ENCODE measurements around the gene DYNC1H1. TPM values are rescaled to one million over a fixed set of nuclear protein-coding genes. Genes with fewer than 3 reads are reported as not detected.

Gene DYNC1H1
- total RNA-seq, 4 donors from 2014 or later, result 606 to 1,020 (median 666) TPM

DNA sequence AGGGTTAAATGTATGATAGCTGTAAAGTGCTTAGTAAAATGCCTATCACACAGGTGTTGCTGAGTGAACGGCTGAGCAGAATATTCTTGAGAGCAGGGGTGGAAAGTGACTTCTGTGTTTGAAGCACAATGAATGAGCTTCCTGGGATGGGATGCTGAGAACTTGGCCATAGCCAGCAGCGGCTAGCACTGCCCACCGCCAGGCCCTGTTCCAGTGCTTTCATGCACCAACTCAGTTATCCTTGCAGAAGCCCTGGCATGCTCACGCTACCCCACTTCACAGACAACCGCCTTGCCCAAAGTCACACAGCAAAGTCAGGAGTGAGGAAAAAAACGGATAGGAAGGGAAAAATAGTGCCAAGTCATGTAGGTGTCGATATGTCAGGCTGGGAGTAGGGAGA is 10.9 kb downstream of the DYNC1H1 start:
- H3K27me3 ChIP-seq, result no peaks in the 10 kb centered on the region
- peaks cover 6 to 64% (median 23%) of the 10 kb centered on the region in 3 donors for H3K4me1 ChIP-seq
- no peaks in the 10 kb centered on the region for H3K9me3 ChIP-seq
- H3K4me3 ChIP-seq, result no peak overlapping the region
- peaks cover 2 to 46% of the 10 kb centered on the region in 2 donors for H3K36me3 ChIP-seq
- ATAC-seq, result no peak
- TF ChIP-seq POLR2AphosphoS5 (IDR thresholded peaks at IDR 0.05), result no peak
- TF ChIP-seq, protein P1, sequence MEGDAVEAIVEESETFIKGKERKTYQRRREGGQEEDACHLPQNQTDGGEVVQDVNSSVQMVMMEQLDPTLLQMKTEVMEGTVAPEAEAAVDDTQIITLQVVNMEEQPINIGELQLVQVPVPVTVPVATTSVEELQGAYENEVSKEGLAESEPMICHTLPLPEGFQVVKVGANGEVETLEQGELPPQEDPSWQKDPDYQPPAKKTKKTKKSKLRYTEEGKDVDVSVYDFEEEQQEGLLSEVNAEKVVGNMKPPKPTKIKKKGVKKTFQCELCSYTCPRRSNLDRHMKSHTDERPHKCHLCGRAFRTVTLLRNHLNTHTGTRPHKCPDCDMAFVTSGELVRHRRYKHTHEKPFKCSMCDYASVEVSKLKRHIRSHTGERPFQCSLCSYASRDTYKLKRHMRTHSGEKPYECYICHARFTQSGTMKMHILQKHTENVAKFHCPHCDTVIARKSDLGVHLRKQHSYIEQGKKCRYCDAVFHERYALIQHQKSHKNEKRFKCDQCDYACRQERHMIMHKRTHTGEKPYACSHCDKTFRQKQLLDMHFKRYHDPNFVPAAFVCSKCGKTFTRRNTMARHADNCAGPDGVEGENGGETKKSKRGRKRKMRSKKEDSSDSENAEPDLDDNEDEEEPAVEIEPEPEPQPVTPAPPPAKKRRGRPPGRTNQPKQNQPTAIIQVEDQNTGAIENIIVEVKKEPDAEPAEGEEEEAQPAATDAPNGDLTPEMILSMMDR (IDR thresholded peaks at IDR 0.05), result no peak
- TF ChIP-seq EP300 (IDR thresholded peaks at IDR 0.05), result no peak
- no peak for TF ChIP-seq POLR2A (IDR thresholded peaks at IDR 0.05)
- peak overlapping the region in 1 of 4 donors; percentile 40 for H3K27ac ChIP-seq
- WGBS, 2 donors (ENCODE audit: low coverage in 1 of 2), result 77 to 100% methylated on average over 1 to 7 of the region's 7 CpGs

DNA sequence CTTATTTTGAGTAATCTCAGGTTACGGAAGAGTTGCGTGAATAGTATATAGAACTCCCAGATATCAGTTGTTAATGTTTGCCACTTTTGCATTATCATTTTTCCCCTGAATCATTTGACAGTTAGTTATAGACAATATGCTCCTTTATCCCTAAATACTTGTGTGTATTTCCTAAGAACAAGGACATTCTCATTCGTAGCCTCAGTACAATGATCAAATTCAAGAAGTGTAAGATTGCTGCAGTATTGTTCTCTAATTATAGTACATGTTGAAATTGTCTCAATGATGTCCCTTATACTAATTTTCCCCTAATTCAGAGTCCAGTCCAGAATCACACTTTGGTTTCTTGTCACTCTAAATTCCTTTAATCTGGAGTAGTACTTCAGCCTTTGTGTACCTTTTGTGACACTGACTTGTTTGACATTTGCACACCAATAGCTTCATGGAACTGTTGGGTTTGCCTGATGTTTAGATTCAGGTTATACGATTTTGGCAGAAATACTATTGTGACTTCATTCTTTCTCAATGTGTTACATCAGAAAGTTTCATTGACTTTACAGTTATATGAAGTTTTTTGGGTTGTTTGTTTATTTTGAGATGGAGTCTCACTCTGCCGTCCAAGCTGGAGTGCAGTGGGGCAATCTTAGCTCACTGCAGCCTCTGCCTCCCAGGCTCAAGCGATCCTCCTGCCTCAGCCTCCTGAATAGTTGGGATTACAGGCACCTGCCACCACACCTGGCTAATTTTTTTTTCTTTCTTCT is 13.1 kb downstream of the DYNC1H1 start:
- Histone ChIP-seq H3K4me3 (no peak overlapping the region), H3K27me3 (no peaks in the 10 kb centered on the region), H3K36me3 (peaks cover 2 to 63% of the 10 kb centered on the region in 2 donors), H3K4me1 (peaks cover 0 to 58% (median 17%) of the 10 kb centered on the region in 3 donors), H3K9me3 (no peaks in the 10 kb centered on the region), H3K27ac (peak overlapping the region in 2 of 4 donors; percentile 12 to 82)
- 55 to 70% methylated on average over 6 of the region's 6 CpGs for WGBS, 2 donors (ENCODE audit: low coverage in 1 of 2)
- no peak for ATAC-seq
- TF ChIP-seq POLR2A (IDR thresholded peaks at IDR 0.05), result no peak
- TF ChIP-seq EP300 (IDR thresholded peaks at IDR 0.05), result no peak
- TF ChIP-seq POLR2AphosphoS5 (IDR thresholded peaks at IDR 0.05), result no peak
- TF ChIP-seq, protein P1 (IDR thresholded peaks at IDR 0.05), result no peak

DNA sequence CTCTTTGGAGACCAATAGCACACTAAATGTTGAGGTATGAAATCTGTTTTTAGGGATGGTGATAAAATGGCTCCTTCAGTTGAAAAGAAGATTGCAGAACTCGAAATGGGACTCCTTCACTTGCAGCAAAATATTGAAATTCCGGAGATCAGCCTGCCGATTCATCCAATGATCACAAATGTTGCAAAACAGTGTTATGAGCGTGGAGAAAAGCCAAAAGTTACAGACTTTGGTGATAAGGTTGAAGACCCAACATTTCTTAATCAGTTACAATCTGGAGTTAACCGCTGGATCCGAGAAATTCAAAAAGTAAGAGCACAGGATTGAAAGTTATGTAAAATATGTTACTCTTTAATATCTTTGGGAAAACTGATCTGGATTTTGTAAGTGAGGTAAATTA is 15.3 kb downstream of the DYNC1H1 start:
- Histone ChIP-seq H3K27ac (peak overlapping the region; percentile 69 to 82 (median 77)), H3K4me3 (no peak overlapping the region), H3K27me3 (no peaks in the 10 kb centered on the region), H3K9me3 (no peaks in the 10 kb centered on the region), H3K4me1 (peaks cover 0 to 38% (median 5%) of the 10 kb centered on the region in 3 donors), H3K36me3 (peaks cover 2 to 84% of the 10 kb centered on the region in 2 donors)
- TF ChIP-seq EP300 (IDR thresholded peaks at IDR 0.05), result no peak
- TF ChIP-seq POLR2A (IDR thresholded peaks at IDR 0.05), result no peak
- TF ChIP-seq, protein P1 (IDR thresholded peaks at IDR 0.05), result no peak
- TF ChIP-seq POLR2AphosphoS5 (IDR thresholded peaks at IDR 0.05), result no peak
- ATAC-seq, result no peak
- whole genome bisulfite sequencing, 2 donors (ENCODE audit: low coverage in 1 of 2), result 88 to 90% methylated on average over 6 of the region's 6 CpGs

DNA sequence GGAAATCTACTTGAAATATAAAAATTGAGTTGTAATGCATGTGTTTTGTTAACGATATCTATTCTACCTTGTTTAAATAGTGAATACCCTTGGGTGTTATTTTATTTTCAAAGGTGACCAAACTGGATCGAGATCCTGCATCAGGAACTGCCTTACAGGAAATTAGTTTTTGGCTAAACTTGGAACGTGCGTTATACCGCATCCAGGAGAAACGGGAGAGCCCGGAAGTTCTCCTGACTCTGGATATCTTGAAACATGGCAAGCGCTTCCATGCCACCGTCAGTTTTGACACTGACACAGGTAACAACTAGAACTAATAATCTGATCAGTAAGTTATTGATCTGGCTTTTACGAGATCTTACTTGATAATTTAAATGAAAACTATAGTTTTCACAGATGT is 15.9 kb downstream of the DYNC1H1 start:
- Histone ChIP-seq H3K9me3 (no peaks in the 10 kb centered on the region), H3K27me3 (no peaks in the 10 kb centered on the region), H3K36me3 (peaks cover 2 to 90% of the 10 kb centered on the region in 2 donors), H3K27ac (peak overlapping the region; percentile 69 to 82 (median 77)), H3K4me3 (no peak overlapping the region), H3K4me1 (peaks cover 0 to 32% (median 5%) of the 10 kb centered on the region in 3 donors)
- TF ChIP-seq POLR2AphosphoS5 (IDR thresholded peaks at IDR 0.05) (no peak), EP300 (IDR thresholded peaks at IDR 0.05) (no peak), POLR2A (IDR thresholded peaks at IDR 0.05) (no peak)
- TF ChIP-seq, protein P1 (IDR thresholded peaks at IDR 0.05), result no peak
- ATAC-seq, result no peak
- WGBS, 2 donors (ENCODE audit: low coverage in 1 of 2), result 66 to 69% methylated on average over 10 of the region's 10 CpGs

DNA sequence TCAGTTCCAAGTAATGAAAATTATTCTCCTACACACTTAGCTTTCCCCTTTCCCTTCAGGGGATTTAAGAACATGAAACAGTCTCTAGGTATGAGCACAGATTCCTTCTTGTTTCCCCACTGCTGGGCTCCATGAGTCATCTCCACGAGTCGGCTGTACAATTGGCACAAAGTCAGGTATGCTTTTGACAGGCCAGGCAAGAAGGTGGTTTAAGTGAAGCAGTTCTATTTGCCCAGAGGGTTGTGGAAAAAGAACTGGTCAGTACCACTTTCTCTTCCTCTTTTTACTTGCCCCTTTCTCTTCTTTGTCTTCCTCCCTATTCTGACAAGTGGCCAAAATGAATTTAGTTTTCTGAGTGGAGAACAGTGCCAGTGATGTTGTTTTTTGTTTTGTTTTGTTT is 16.3 kb downstream of the DYNC1H1 start:
- ATAC-seq, result peak; percentile 98
- H3K27ac ChIP-seq, result peak overlapping the region; percentile 69 to 82 (median 77)
- WGBS, 2 donors (ENCODE audit: low coverage in 1 of 2), result 0% methylated on average over 1 to 2 of the region's 2 CpGs
- peaks cover 0 to 28% (median 5%) of the 10 kb centered on the region in 3 donors for H3K4me1 ChIP-seq
- H3K36me3 ChIP-seq, result peaks cover 2 to 94% of the 10 kb centered on the region in 2 donors
- TF ChIP-seq EP300 (IDR thresholded peaks at IDR 0.05), result no peak
- TF ChIP-seq POLR2AphosphoS5 (IDR thresholded peaks at IDR 0.05), result peak; percentile 93
- TF ChIP-seq POLR2A (IDR thresholded peaks at IDR 0.05), result no peak
- TF ChIP-seq, protein P1 (IDR thresholded peaks at IDR 0.05), result no peak
- no peak overlapping the region for H3K4me3 ChIP-seq
- H3K27me3 ChIP-seq, result no peaks in the 10 kb centered on the region
- H3K9me3 ChIP-seq, result no peaks in the 10 kb centered on the region

All from gastroesophageal sphincter (tissue), 4 donors.